Regular cardiac myocyte (primary cell): ENCODE results near the gene LYPD4. TPM values are rescaled to one million over a fixed set of nuclear protein-coding genes. Genes with fewer than 3 reads are reported as not detected.

ENCODE experiments used
- total RNA-seq: library from RNA; depleted of rRNA; stranded (reverse); fragments of >200 nt; gene quantifications from 2 replicates; pipeline ENCODE4 v1.2.3, GENCODE V29; 2014

The LYPD4 gene
- total RNA-seq, result not detected in 2 replicates

GRCh38 chr19:41844601-41845000, at the start of gene LYPD4:
TSS of gene LYPD4 (minus strand) at chr19:41844683. CDS start at chr19:41839285, 5,398 bp downstream.

GRCh38 chr19:41882568-41883462, 38.3 kb upstream of the LYPD4 start, which contains the start of gene ARHGEF1:
TSS of gene ARHGEF1 (plus strand) at chr19:41883184. CDS start at chr19:41888083, 4,899 bp downstream.

DNA sequence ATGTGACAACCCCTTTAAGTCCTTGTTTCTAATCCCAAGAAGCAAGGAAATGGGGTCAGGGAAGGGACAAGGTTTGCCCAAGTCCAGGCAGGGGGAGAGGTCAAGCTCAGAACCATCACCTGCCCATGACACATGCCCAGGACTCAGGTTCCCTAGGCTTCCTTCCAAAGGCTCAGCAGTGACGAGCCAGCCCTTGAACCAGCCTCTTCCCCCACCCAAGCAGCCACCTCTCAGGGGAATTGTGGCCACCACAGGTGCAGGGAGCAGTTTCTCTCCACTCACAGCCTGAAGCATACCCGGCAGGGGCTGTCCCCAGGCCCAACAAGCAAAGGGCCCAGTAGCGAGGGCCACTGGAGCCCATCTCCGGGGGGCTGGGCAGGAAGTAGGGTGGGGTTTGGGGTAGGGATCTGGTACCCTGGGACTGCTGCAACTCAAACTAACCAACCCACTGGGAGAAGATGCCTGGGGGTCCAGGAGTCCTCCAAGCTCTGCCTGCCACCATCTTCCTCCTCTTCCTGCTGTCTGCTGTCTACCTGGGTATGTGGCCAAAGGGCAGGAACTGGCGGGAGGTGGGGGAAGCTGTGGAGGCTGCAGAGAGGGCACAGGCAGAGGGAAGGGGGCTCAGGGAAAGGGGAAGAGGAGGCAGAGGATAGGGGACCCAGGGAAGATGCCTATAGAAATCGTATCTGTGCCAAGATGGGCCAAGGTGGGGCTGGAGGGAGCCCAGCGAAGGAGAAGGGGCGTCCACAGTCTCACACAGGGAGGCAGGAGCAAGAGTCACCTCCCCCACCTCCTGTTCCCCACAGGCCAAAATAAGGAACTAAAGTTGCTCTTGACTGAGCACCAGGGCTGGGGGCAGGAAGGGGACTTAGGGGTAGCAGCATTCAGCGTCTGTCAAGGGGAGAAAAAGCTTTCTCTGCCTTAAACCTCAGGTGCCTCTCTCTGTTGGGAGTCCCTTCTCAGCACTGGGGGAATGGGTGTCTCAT, 32.7 kb upstream of the LYPD4 start, which contains the start of gene CD79A:
TSS of gene CD79A (plus strand) at position 433 of the 986 bp plus-strand sequence. CDS start at position 459, 26 bp downstream.

GRCh38 chr19:41859618-41860418, 15.3 kb upstream of the LYPD4 start, which contains the start of gene RPS19:
TSS of gene RPS19 (plus strand) at chr19:41860255. CDS start at chr19:41860775, 520 bp downstream.

DNA sequence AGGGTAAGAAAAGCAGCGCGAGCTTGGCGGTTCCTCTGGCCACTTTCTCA, 343 bp upstream of the LYPD4 start, which contains the start of gene DMRTC2:
TSS of gene DMRTC2 (plus strand) at position 42 of the 50 bp plus-strand sequence. CDS start 2,387 bp downstream, outside the sequence.

GRCh38 chr19:41796362-41796761, 48.1 kb downstream of the LYPD4 start, which contains the start of gene CEACAM3:
TSS of gene CEACAM3 (plus strand) at chr19:41796587. CDS start at chr19:41796678, 91 bp downstream.

Other genes starting within 250 kb of the LYPD4 start
- gene CEACAM4, start 217.6 kb downstream of the LYPD4 start, total RNA-seq, result not detected in 2 replicates
- gene CEACAM7, start 156.4 kb downstream of the LYPD4 start, total RNA-seq, result not detected in 2 replicates
- gene CEACAM5, start 136.1 kb downstream of the LYPD4 start, total RNA-seq, result not detected in 2 replicates
- not detected in 2 replicates for gene CEACAM6, start 89.2 kb downstream of the LYPD4 start, total RNA-seq
- gene CEACAM3, start 48.1 kb downstream of the LYPD4 start, total RNA-seq, result not detected in 2 replicates
- gene DMRTC2, start 359 bp upstream of the LYPD4 start, total RNA-seq, result not detected in 2 replicates
- gene RPS19, start 15.6 kb upstream of the LYPD4 start, total RNA-seq, result 1,514 and 2,811 TPM in 2 replicates
- 0.19 TPM in 1 of 2 replicates, not detected in the other for gene CD79A, start 32.6 kb upstream of the LYPD4 start, total RNA-seq
- gene ARHGEF1, start 38.5 kb upstream of the LYPD4 start, total RNA-seq, result 25.1 and 51.6 TPM in 2 replicates
- gene ERFL, start 83.8 kb upstream of the LYPD4 start, total RNA-seq, result under 0.01 TPM in 1 of 2 replicates, not detected in the other
- 141 and 201 TPM in 2 replicates for gene RABAC1, start 114.6 kb upstream of the LYPD4 start, total RNA-seq
- under 0.01 TPM in 1 of 2 replicates, not detected in the other for gene ATP1A3, start 149.5 kb upstream of the LYPD4 start, total RNA-seq
- 0.19 and 0.28 TPM in 2 replicates for gene GRIK5, start 225.5 kb upstream of the LYPD4 start, total RNA-seq
- 7.6 and 12.7 TPM in 2 replicates for gene ZNF574, start 231.5 kb upstream of the LYPD4 start, total RNA-seq